H9 (cell line): ENCODE results near the gene STOX2. TPM values are rescaled to one million over a fixed set of nuclear protein-coding genes. Genes with fewer than 3 reads are reported as not detected.

Experiments
- DNase-seq: peaks from one replicate; pipeline ENCODE4 v3.0.0-alpha.2; 2017
- H2AFZ ChIP-seq: one replicate; pipeline ENCODE4 v1.6.1; 2013; ENCODE audit warnings: mild to moderate bottlenecking, low read length, control low read depth, moderate library complexity
- H2AK5ac ChIP-seq: 2 replicates; pipeline ENCODE4 v1.6.1; 2013; ENCODE audit warnings: low read length, control low read depth, mixed read lengths; ENCODE audit not compliant: insufficient read length
- H2BK120ac ChIP-seq: one replicate; pipeline ENCODE4 v1.6.1; 2013; ENCODE audit warnings: low read depth, mild to moderate bottlenecking, low read length, control low read depth, inconsistent platforms; ENCODE audit not compliant: poor library complexity, severe bottlenecking
- H2BK12ac ChIP-seq: 2 replicates; pipeline ENCODE4 v1.6.1; 2013; ENCODE audit warnings: low read length, control low read depth, mixed read lengths, low read depth; ENCODE audit not compliant: insufficient read length
- H2BK15ac ChIP-seq: 2 replicates; pipeline ENCODE4 v1.6.1; 2013; ENCODE audit warnings: low read depth, low read length, control low read depth
- H2BK20ac ChIP-seq: one replicate; pipeline ENCODE4 v1.6.1; 2013; ENCODE audit warnings: low read depth, mild to moderate bottlenecking, low read length, control low read depth, inconsistent platforms; ENCODE audit not compliant: poor library complexity, severe bottlenecking
- H2BK5ac ChIP-seq: 2 replicates; pipeline ENCODE4 v1.6.1; 2013; ENCODE audit warnings: low read length, control low read depth, mixed read lengths; ENCODE audit not compliant: insufficient read length
- H3K14ac ChIP-seq: 2 replicates; pipeline ENCODE4 v1.6.1; 2013; ENCODE audit warnings: low read length, control low read depth; ENCODE audit not compliant: insufficient read depth
- H3K18ac ChIP-seq: 2 replicates; pipeline ENCODE4 v1.6.1; 2013; ENCODE audit warnings: low read depth, mild to moderate bottlenecking, mixed read lengths, low read length, control low read depth; ENCODE audit not compliant: insufficient read length
- H3K23ac ChIP-seq: 2 replicates; pipeline ENCODE4 v1.6.1; 2013; ENCODE audit warnings: low read length, control low read depth, mixed read lengths, low read depth; ENCODE audit not compliant: insufficient read length
- H3K23me2 ChIP-seq: 2 replicates; pipeline ENCODE4 v1.6.1; 2013; ENCODE audit warnings: low read depth, mild to moderate bottlenecking, mixed read lengths, low read length, control low read depth; ENCODE audit not compliant: insufficient read length, poor library complexity, severe bottlenecking
- H3K27ac ChIP-seq: 2 replicates; pipeline ENCODE4 v1.5.1; 2013; ENCODE audit warnings: low read length, control low read depth, mixed read lengths, low read depth; ENCODE audit not compliant: insufficient read length
- H3K27me3 ChIP-seq: 2 replicates; pipeline ENCODE4 v1.6.1; 2013; ENCODE audit warnings: low read length, control low read depth, inconsistent platforms; ENCODE audit not compliant: insufficient read depth
- H3K4ac ChIP-seq: 2 replicates; pipeline ENCODE4 v1.6.1; 2013; ENCODE audit warnings: low read depth, mild to moderate bottlenecking, control low read depth, inconsistent platforms, low read length, moderate library complexity
- H3K4me1 ChIP-seq: 2 replicates; pipeline ENCODE4 v1.6.1; 2013; ENCODE audit warnings: low read length, control low read depth, inconsistent platforms; ENCODE audit not compliant: insufficient read depth
- H3K4me2 ChIP-seq: 2 replicates; pipeline ENCODE4 v1.6.1; 2013; ENCODE audit warnings: low read length, control low read depth, mixed read lengths; ENCODE audit not compliant: insufficient read length, insufficient read depth
- H3K56ac ChIP-seq: 2 replicates; pipeline ENCODE4 v1.6.1; 2013; ENCODE audit warnings: low read depth, mild to moderate bottlenecking, mixed read lengths, low read length, control low read depth; ENCODE audit not compliant: insufficient read length
- H3K79me1 ChIP-seq: 2 replicates; pipeline ENCODE4 v1.6.1; 2013; ENCODE audit warnings: low read depth, mild to moderate bottlenecking, moderate library complexity, low read length, control low read depth, inconsistent platforms; ENCODE audit not compliant: insufficient read depth, poor library complexity, severe bottlenecking
- H3K79me2 ChIP-seq: 2 replicates; pipeline ENCODE4 v1.6.1; 2013; ENCODE audit warnings: low read length, control low read depth, inconsistent platforms; ENCODE audit not compliant: insufficient read depth
- H3K9ac ChIP-seq: 2 replicates; pipeline ENCODE4 v1.6.1; 2013; ENCODE audit warnings: low read length, control low read depth, mixed read lengths; ENCODE audit not compliant: insufficient read length; ENCODE audit errors: extremely low read depth
- H3K9me3 ChIP-seq: one replicate; pipeline ENCODE4 v1.6.1; 2013; ENCODE audit warnings: low read depth, low read length, inconsistent platforms; ENCODE audit not compliant: control insufficient read depth
- H3T11ph ChIP-seq: one replicate; pipeline ENCODE4 v1.6.1; 2013; ENCODE audit warnings: mild to moderate bottlenecking, low read length, control low read depth, inconsistent platforms
- H4K20me1 ChIP-seq: one replicate; pipeline ENCODE4 v1.6.1; 2013; ENCODE audit not compliant: control insufficient read depth, insufficient read length, insufficient read depth
- H4K5ac ChIP-seq: 2 replicates; pipeline ENCODE4 v1.6.1; 2013; ENCODE audit warnings: low read depth, mild to moderate bottlenecking, mixed read lengths, low read length, control low read depth; ENCODE audit not compliant: insufficient read length
- H4K8ac ChIP-seq: replicated peaks from 2 replicates; pipeline ENCODE4 v1.6.1; 2013; ENCODE audit warnings: low read length, control low read depth, mixed read lengths, low read depth; ENCODE audit not compliant: insufficient read length
- H4K91ac ChIP-seq: 2 replicates; pipeline ENCODE4 v1.6.1; 2013; ENCODE audit warnings: low read depth, mild to moderate bottlenecking, moderate library complexity, mixed read lengths, low read length, control low read depth; ENCODE audit not compliant: insufficient read length
- H3K27ac Mint-ChIP-seq, 3 experiments: 2 replicates in 2 of 3; 3 replicates in 1 of 3; pipeline ENCODE4 v1.8.0; 2020 to 2021; ENCODE audit warnings: mixed read lengths in 3 of 3, mild to moderate bottlenecking in 1 of 3, moderate library complexity in 1 of 3
- H3K27me3 Mint-ChIP-seq: 2 replicates; pipeline ENCODE4 v1.8.0; 2021; ENCODE audit warnings: low read depth, mild to moderate bottlenecking, moderate library complexity, mixed read lengths
- H3K36me3 Mint-ChIP-seq, 3 experiments: 2 replicates in 2 of 3; 3 replicates in 1 of 3; pipeline ENCODE4 v1.8.0; 2020 to 2021; ENCODE audit warnings: low read depth in 3 of 3, mixed read lengths in 3 of 3; ENCODE audit not compliant: insufficient read depth in 1 of 3
- H3K4me1 Mint-ChIP-seq, 2 experiments: 2 replicates each; pipeline ENCODE4 v1.8.0; 2020; ENCODE audit warnings: mixed read lengths in 2 of 2
- H3K4me3 Mint-ChIP-seq, 2 experiments: 2 replicates in 1 of 2; 3 replicates in 1 of 2; pipeline ENCODE4 v1.8.0; 2020 to 2021; ENCODE audit warnings: mild to moderate bottlenecking in 2 of 2, mixed read lengths in 2 of 2, moderate library complexity in 1 of 2
- H3K9me3 Mint-ChIP-seq, 2 experiments: 2 replicates in 1 of 2; 3 replicates in 1 of 2; pipeline ENCODE4 v1.8.0; 2020; ENCODE audit warnings: mild to moderate bottlenecking in 2 of 2, mixed read lengths in 2 of 2, moderate library complexity in 1 of 2
- CTCF ChIP-seq: fragments of 200-600 bp; sonication (generic); conservative IDR thresholded peaks from 3 replicates; pipeline ENCODE4 v1.8.0; 2021; ENCODE audit warnings: antibody characterized with exemption, mild to moderate bottlenecking
- WGBS: extraction: QIAGEN DNeasy Blood & Tissue Kit; methylation state at CpG from one replicate; pipeline ENCODE4 v1.1.7; 2013; ENCODE audit warnings: missing lambda C conversion rate, low lambda C conversion rate, mixed read lengths; ENCODE audit not compliant: insufficient read length; ENCODE audit errors: extremely low coverage; 5-methylcytosine and 5-hydroxymethylcytosine counted together
- total RNA-seq: library from RNA; stranded (reverse); gene quantifications from 2 replicates; pipeline ENCODE4 v1.2.1, GENCODE V29; 2021

The STOX2 gene
- total RNA-seq, 1 experiment from 2014 or later = 28.2 TPM

- Histone ChIP-seq H3K4me2 (no peak overlapping the region), H2BK15ac (no peak overlapping the region), H2BK20ac (no peak overlapping the region), H3K27ac (no peak overlapping the region), H3K9ac (no peak overlapping the region), H2BK12ac (no peak overlapping the region), H3K23me2 (no peaks in the 10 kb centered on the region), H2AFZ (no peak overlapping the region), H3T11ph (no peak overlapping the region), H2BK5ac (no peak overlapping the region), H2BK120ac (no peak overlapping the region), H3K23ac (no peak overlapping the region), H3K79me2 (no peaks in the 10 kb centered on the region), H4K91ac (no peak overlapping the region), H4K8ac (no peak overlapping the region), H4K20me1 (no peaks in the 10 kb centered on the region), H4K5ac (no peak overlapping the region), H3K4ac (no peak overlapping the region), H3K9me3 (no peaks in the 10 kb centered on the region), H2AK5ac (no peak overlapping the region), H3K18ac (no peak overlapping the region), H3K79me1 (no peaks in the 10 kb centered on the region), H3K56ac (no peak overlapping the region), H3K14ac (no peak overlapping the region; the same call in 1 of the 2 replicates), H3K27me3 (no peaks in the 10 kb centered on the region), H3K4me1 (no peaks in the 10 kb centered on the region)
- peaks cover 7 to 8% of the 10 kb centered on the region in 2 experiments for H3K4me1 Mint-ChIP-seq
- H3K27ac Mint-ChIP-seq = no peak overlapping the region; a peak in 2 of 7 replicates
- no peaks in the 10 kb centered on the region for H3K27me3 Mint-ChIP-seq
- H3K9me3 Mint-ChIP-seq = no peaks in the 10 kb centered on the region
- H3K4me3 Mint-ChIP-seq = no peak overlapping the region
- no peak for DNase-seq
- no peak for TF ChIP-seq CTCF
- no CpG with 5 or more reads among the region's 14 CpGs for WGBS
- peaks cover 13 to 29% (median 21%) of the 10 kb centered on the region in 3 experiments; a peak in 5 of 7 replicates for H3K36me3 Mint-ChIP-seq
Observed at GRCh38 chr4:184010696-184011095, 105.6 kb downstream of the STOX2 start.
